ENCODE measurements around the gene METTL9.
"Not testable (repeated sequence)": the region's sequence is repeated elsewhere in the genome, so short reads cannot be mapped to it uniquely, and the experiment has no call there.

DNA sequence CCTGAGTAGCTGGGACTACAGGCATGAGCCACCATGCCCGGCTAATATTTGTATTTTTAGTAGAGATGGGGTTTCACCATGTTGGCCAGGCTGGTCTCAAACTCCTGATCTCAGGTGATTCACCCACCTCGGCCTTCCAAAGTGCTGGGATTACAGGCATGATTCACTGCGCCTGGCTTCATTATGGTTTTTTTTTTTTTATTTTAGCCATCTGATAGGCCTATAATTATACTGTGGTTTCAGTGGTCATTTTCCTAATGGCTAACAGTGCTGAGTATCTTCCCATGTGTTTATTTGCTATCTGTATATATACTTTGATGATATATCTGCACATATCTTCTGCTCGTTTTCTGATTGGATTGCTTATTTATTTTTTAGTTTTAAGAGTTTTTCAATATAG is 75.1 kb downstream of the METTL9 start:
- TF ChIP-seq CTCF (conservative IDR thresholded peaks at IDR 0.05 in 1 of 2, IDR thresholded peaks at IDR 0.05 in 1 of 2; ENCODE audit: low read depth in 1 of 2, low read length in 2 of 2); EZH2 (IDR thresholded peaks at IDR 0.05; ENCODE audit: low read length, missing control alignments): not testable (repeated sequence)

Data from fibroblast of lung (primary cell).